Endothelial cell of umbilical vein (primary cell): Measurements from ENCODE around the gene PPP4C.

Source experiments
- POLR2A ChIP-seq: IDR thresholded peaks from 2 replicates; pipeline ENCODE4 v1.6.1; 2012; ENCODE audit warnings: low read depth, mild to moderate bottlenecking, control low read depth, low read length
- POLR2AphosphoS5 ChIP-seq: IDR thresholded peaks from 2 replicates; pipeline ENCODE4 v1.6.1; 2012; ENCODE audit warnings: low read depth, mild to moderate bottlenecking, control low read depth, low read length, moderate library complexity; ENCODE audit not compliant: insufficient read depth
- TF ChIP-seq, protein P1 (sequence below), 2 donors: IDR thresholded peaks; 1 replicate in 1 of 2; 2 replicates in 1 of 2; pipeline ENCODE4 v1.5.1; 2011; ENCODE audit warnings: low read length in 2 of 2, mild to moderate bottlenecking in 2 of 2, moderate library complexity in 2 of 2, control low read depth in 1 of 2, inconsistent platforms in 1 of 2, low read depth in 1 of 2; ENCODE audit not compliant: insufficient read depth in 1 of 2; ENCODE audit errors: extremely low read depth in 1 of 2

DNA sequence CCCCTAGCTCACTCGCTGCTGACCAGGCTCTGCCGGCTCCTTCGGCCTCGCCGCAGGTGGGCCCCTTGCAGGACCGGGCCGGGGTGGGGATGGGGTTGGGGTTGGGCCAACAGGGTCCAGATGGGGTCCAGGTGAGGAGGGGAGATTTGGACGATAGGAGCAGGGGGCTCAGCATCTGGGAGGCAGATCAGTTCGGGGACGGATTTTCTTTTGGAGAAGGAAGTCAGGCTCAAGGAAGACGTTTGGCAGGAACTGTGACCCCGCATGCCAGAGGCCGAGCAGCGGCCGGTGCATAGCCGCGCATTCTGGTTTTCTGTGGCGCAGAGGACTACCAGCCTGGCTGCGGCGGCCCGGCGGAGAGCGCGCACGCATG lies 11.1 kb upstream of the PPP4C start:
- TF ChIP-seq POLR2AphosphoS5 (no peak), POLR2A (no peak)
- TF ChIP-seq, protein P1, sequence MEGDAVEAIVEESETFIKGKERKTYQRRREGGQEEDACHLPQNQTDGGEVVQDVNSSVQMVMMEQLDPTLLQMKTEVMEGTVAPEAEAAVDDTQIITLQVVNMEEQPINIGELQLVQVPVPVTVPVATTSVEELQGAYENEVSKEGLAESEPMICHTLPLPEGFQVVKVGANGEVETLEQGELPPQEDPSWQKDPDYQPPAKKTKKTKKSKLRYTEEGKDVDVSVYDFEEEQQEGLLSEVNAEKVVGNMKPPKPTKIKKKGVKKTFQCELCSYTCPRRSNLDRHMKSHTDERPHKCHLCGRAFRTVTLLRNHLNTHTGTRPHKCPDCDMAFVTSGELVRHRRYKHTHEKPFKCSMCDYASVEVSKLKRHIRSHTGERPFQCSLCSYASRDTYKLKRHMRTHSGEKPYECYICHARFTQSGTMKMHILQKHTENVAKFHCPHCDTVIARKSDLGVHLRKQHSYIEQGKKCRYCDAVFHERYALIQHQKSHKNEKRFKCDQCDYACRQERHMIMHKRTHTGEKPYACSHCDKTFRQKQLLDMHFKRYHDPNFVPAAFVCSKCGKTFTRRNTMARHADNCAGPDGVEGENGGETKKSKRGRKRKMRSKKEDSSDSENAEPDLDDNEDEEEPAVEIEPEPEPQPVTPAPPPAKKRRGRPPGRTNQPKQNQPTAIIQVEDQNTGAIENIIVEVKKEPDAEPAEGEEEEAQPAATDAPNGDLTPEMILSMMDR (IDR thresholded peaks at IDR 0.05; ENCODE audit: extremely low read depth in 1 of 2, insufficient read depth in 1 of 2, low read depth in 1 of 2, low read length in 2 of 2) = no peak
